ENCODE data around the gene COPS2.
"Not testable (repeated sequence)": the region's sequence is repeated elsewhere in the genome, so short reads cannot be mapped to it uniquely, and the experiment has no call there.

COPS2 gene

GRCh38 chr15:49101536-49101935 lies 53.9 kb downstream of the COPS2 start:
- DNase-seq: no peak

- no peak for DNase-seq
These were observed 59.2 kb downstream of the COPS2 start for GRCh38 chr15:49096090-49096750.

GRCh38 chr15:49094923-49095322 lies 60.5 kb downstream of the COPS2 start:
- DNase-seq: no peak

- no peak for DNase-seq
These were observed 61.9 kb downstream of the COPS2 start for GRCh38 chr15:49093252-49094105.

- no peak for DNase-seq
These were observed 66.4 kb downstream of the COPS2 start for GRCh38 chr15:49088996-49089395.

- no peak for DNase-seq
These were observed 69.5 kb downstream of the COPS2 start for GRCh38 chr15:49085696-49086459.

- DNase-seq: no peak
These were observed 71.2 kb downstream of the COPS2 start for GRCh38 chr15:49084285-49084570.

- no peak for DNase-seq
These were observed 71.8 kb downstream of the COPS2 start for GRCh38 chr15:49083401-49084284.

GRCh38 chr15:49082960-49083359 lies 72.4 kb downstream of the COPS2 start:
- no peak for DNase-seq

- DNase-seq: no peak
These were observed 75.9 kb downstream of the COPS2 start for GRCh38 chr15:49079340-49080039.

GRCh38 chr15:49075881-49076280 lies 79.5 kb downstream of the COPS2 start:
- DNase-seq: no peak

- not testable (repeated sequence) for DNase-seq
These were observed 80.7 kb downstream of the COPS2 start for GRCh38 chr15:49074589-49075287.
